Loucy (cell line): Measurements from ENCODE around the gene CEP164.

ENCODE experiments used
- H2AFZ ChIP-seq: fragments of 200-600 bp; sonication (generic); 2 replicates; pipeline ENCODE4 v1.6.0; 2016; ENCODE audit warnings: antibody characterized with exemption, mild to moderate bottlenecking, low read length, moderate library complexity
- H3F3A ChIP-seq: fragments of 200-600 bp; 2 replicates; pipeline ENCODE4 v1.6.0; 2016; ENCODE audit warnings: antibody characterized with exemption, low read depth, mild to moderate bottlenecking
- H3K27me3 ChIP-seq: fragments of 200-600 bp; sonication (generic); 2 replicates; pipeline ENCODE4 v1.6.1; 2014; ENCODE audit warnings: low read length, mild to moderate bottlenecking; ENCODE audit not compliant: insufficient read depth, poor library complexity, severe bottlenecking
- H3K36me3 ChIP-seq: fragments of 200-600 bp; sonication (generic); 2 replicates; pipeline ENCODE4 v1.6.1; 2016; ENCODE audit warnings: low read length; ENCODE audit not compliant: insufficient read depth
- H3K4me1 ChIP-seq: fragments of 200-600 bp; sonication (generic); 2 replicates; pipeline ENCODE4 v1.5.1; 2014; ENCODE audit warnings: low read length, mild to moderate bottlenecking; ENCODE audit not compliant: insufficient read depth, poor library complexity, severe bottlenecking
- H3K4me2 ChIP-seq: fragments of 200-600 bp; sonication (generic); 2 replicates; pipeline ENCODE4 v1.6.0; 2014; ENCODE audit warnings: antibody characterized with exemption, low read length, low read depth, mild to moderate bottlenecking; ENCODE audit not compliant: poor library complexity, severe bottlenecking
- H3K4me3 ChIP-seq: fragments of 200-600 bp; sonication (generic); 2 replicates; pipeline ENCODE4 v1.5.1; 2014; ENCODE audit warnings: low read length, mild to moderate bottlenecking, mixed read lengths; ENCODE audit not compliant: poor library complexity, severe bottlenecking
- H3K79me2 ChIP-seq: fragments of 200-600 bp; sonication (generic); 2 replicates; pipeline ENCODE4 v1.6.1; 2014; ENCODE audit warnings: low read length; ENCODE audit not compliant: insufficient read depth
- H3K9ac ChIP-seq: fragments of 200-600 bp; sonication (generic); 2 replicates; pipeline ENCODE4 v1.6.0; 2014; ENCODE audit warnings: mild to moderate bottlenecking, low read depth, low read length, moderate library complexity; ENCODE audit not compliant: poor library complexity, severe bottlenecking
- H3K9me2 ChIP-seq: fragments of 200-600 bp; sonication (generic); replicated peaks from 2 replicates; pipeline ENCODE4 v1.6.1; 2016; ENCODE audit warnings: low read depth, low read length, mixed read lengths
- H3K9me3 ChIP-seq: fragments of 200-600 bp; sonication (generic); 2 replicates; pipeline ENCODE4 v1.6.1; 2014; ENCODE audit warnings: mild to moderate bottlenecking, antibody characterized with exemption, low read length, low read depth; ENCODE audit not compliant: insufficient read depth
- H4K20me1 ChIP-seq: fragments of 200-600 bp; sonication (generic); 2 replicates; pipeline ENCODE4 v1.6.0; 2014; ENCODE audit warnings: antibody characterized with exemption, low read length, mild to moderate bottlenecking; ENCODE audit not compliant: insufficient read depth, poor library complexity, severe bottlenecking
- EZH2phosphoT487 ChIP-seq: fragments of 200-600 bp; IDR thresholded peaks from 2 replicates; pipeline ENCODE4 v1.6.1; 2018; ENCODE audit warnings: antibody characterized with exemption, mild to moderate bottlenecking, moderate library complexity, borderline replicate concordance
- TF ChIP-seq, protein P1 (sequence below): fragments of 200-600 bp; sonication (generic); conservative IDR thresholded peaks from 2 replicates; pipeline ENCODE4 v1.5.1; 2014; ENCODE audit warnings: mild to moderate bottlenecking, antibody characterized with exemption, low read length

The CEP164 gene

GRCh38 chr11:117461396-117462182 is 133.9 kb downstream of the CEP164 start:
- H3K79me2 ChIP-seq, result no peaks in the 10 kb centered on the region
- no peak overlapping the region for H3K9ac ChIP-seq
- H3F3A ChIP-seq, result no peaks in the 10 kb centered on the region
- H3K27me3 ChIP-seq, result no peaks in the 10 kb centered on the region
- H2AFZ ChIP-seq, result no peak overlapping the region
- TF ChIP-seq, protein P1, sequence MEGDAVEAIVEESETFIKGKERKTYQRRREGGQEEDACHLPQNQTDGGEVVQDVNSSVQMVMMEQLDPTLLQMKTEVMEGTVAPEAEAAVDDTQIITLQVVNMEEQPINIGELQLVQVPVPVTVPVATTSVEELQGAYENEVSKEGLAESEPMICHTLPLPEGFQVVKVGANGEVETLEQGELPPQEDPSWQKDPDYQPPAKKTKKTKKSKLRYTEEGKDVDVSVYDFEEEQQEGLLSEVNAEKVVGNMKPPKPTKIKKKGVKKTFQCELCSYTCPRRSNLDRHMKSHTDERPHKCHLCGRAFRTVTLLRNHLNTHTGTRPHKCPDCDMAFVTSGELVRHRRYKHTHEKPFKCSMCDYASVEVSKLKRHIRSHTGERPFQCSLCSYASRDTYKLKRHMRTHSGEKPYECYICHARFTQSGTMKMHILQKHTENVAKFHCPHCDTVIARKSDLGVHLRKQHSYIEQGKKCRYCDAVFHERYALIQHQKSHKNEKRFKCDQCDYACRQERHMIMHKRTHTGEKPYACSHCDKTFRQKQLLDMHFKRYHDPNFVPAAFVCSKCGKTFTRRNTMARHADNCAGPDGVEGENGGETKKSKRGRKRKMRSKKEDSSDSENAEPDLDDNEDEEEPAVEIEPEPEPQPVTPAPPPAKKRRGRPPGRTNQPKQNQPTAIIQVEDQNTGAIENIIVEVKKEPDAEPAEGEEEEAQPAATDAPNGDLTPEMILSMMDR, result no peak
- TF ChIP-seq EZH2phosphoT487, result no peak
- H3K4me2 ChIP-seq, result no peak overlapping the region
- H3K36me3 ChIP-seq, result no peaks in the 10 kb centered on the region
- no peaks in the 10 kb centered on the region for H3K9me3 ChIP-seq
- no peaks in the 10 kb centered on the region for H3K9me2 ChIP-seq
- no peak overlapping the region for H3K4me3 ChIP-seq
- H4K20me1 ChIP-seq, result no peaks in the 10 kb centered on the region
- no peaks in the 10 kb centered on the region for H3K4me1 ChIP-seq

DNA sequence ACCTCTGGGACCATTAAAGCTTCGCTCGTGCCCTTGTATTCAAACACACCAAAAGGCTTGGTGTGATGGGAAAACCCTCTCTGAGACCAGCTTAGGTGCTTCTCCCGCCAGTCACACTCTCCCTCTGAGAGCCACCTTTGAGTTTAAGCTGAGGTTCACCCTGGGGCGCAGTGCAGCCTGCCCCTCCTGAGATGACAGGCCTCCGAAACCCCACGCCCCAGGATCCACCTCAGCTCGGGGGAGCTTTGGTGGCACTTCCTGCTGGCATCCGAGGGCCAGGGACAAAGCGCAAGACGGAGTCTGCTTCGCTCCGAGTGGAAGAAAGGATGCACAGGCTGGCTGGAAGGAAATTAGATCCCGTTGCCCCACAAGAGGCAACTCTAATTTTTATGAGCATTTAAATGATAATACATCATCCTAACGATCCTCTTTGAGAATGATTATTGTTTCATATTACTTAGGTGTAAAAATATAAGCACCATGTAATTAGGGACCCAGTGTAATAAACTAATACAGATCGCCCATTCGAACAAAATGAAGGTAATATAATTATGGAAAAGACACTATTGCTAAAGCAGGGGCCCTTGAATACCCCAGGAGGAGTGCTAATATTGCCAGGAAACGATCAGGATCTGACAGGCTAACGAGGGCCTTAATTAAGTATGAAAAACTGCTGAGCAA is 134.7 kb downstream of the CEP164 start:
- no peak for TF ChIP-seq EZH2phosphoT487
- TF ChIP-seq, protein P1, result no peak
- no peaks in the 10 kb centered on the region for H3K9me2 ChIP-seq
- no peaks in the 10 kb centered on the region for H3K36me3 ChIP-seq
- H4K20me1 ChIP-seq, result no peaks in the 10 kb centered on the region
- no peak overlapping the region for H2AFZ ChIP-seq
- no peaks in the 10 kb centered on the region for H3K79me2 ChIP-seq
- no peaks in the 10 kb centered on the region for H3K9me3 ChIP-seq
- H3K4me3 ChIP-seq, result no peak overlapping the region
- H3K9ac ChIP-seq, result no peak overlapping the region
- H3F3A ChIP-seq, result no peaks in the 10 kb centered on the region
- no peak overlapping the region for H3K4me2 ChIP-seq
- H3K27me3 ChIP-seq, result no peaks in the 10 kb centered on the region
- H3K4me1 ChIP-seq, result no peaks in the 10 kb centered on the region

- no peaks in the 10 kb centered on the region for H3K9me2 ChIP-seq
- no peaks in the 10 kb centered on the region for H3K36me3 ChIP-seq
- no peaks in the 10 kb centered on the region for H3K79me2 ChIP-seq
- H4K20me1 ChIP-seq, result no peaks in the 10 kb centered on the region
- H3K9ac ChIP-seq, result no peak overlapping the region
- H3K4me2 ChIP-seq, result no peak overlapping the region
- H3K4me1 ChIP-seq, result no peaks in the 10 kb centered on the region
- H3K9me3 ChIP-seq, result no peaks in the 10 kb centered on the region
- no peaks in the 10 kb centered on the region for H3K27me3 ChIP-seq
- no peaks in the 10 kb centered on the region for H3F3A ChIP-seq
- no peak overlapping the region for H2AFZ ChIP-seq
- no peak for TF ChIP-seq EZH2phosphoT487
- TF ChIP-seq, protein P1, result no peak
- no peak overlapping the region for H3K4me3 ChIP-seq
Observed at GRCh38 chr11:117462864-117463247, 135.2 kb downstream of the CEP164 start.
